Measurements from ENCODE around the gene ARF5.
A peak's percentile ranks its signal among the peaks of the same experiment; 100 is the strongest.

ARF5 gene

GRCh38 chr7:127589896-127590295 is 1.7 kb downstream of the ARF5 start:
- DNase-seq: no peak

DNA sequence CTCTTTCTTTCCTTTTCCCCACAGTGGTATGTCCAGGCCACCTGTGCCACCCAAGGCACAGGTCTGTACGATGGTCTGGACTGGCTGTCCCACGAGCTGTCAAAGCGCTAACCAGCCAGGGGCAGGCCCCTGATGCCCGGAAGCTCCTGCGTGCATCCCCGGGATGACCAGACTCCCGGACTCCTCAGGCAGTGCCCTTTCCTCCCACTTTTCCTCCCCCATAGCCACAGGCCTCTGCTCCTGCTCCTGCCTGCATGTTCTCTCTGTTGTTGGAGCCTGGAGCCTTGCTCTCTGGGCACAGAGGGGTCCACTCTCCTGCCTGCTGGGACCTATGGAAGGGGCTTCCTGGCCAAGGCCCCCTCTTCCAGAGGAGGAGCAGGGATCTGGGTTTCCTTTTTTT is 3.0 kb downstream of the ARF5 start:
- DNase-seq: no peak

DNA sequence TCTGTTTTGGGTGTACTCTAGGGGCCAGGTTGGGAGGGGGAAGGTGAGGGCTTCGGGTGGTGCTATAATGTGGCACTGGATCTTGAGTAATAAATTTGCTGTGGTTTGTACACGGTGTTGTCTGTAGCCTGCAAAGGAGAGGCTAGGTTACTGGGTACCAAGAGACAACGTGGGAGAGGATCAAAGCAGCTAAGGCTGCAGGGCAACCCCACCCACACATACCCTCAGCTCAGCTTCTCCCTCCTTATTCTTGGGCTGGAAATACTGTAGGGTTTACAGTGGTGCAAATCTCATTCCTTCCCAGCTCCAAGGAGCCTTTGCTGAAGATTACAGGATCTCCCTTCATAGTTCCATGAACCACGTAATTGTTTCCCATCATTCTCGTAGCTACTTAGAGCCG is 3.4 kb downstream of the ARF5 start:
- no peak for DNase-seq

- DNase-seq: no peak
Observed at GRCh38 chr7:127592550-127592949, 4.3 kb downstream of the ARF5 start.

- no peak for DNase-seq
Observed at GRCh38 chr7:127594490-127594889, 6.3 kb downstream of the ARF5 start.

DNA sequence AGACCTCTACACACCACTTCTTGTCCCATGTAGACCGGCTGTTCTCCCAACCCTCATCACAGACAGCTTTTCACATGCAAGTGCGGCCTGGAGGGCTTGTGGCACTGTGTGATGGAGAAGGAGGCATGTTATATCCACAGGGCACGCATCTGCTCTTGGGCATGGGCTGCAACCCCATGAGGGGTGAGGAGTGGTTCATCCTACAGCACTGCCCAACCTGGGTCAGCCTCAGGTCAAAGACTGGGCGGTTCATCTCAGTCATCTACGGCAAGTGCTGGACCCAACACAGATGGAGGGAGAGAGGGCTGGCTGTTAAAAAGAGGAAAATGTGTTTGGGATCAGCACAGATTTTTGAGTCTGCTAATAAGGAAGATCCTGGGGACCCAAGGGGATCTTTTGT is 7.5 kb downstream of the ARF5 start:
- DNase-seq: no peak

DNA sequence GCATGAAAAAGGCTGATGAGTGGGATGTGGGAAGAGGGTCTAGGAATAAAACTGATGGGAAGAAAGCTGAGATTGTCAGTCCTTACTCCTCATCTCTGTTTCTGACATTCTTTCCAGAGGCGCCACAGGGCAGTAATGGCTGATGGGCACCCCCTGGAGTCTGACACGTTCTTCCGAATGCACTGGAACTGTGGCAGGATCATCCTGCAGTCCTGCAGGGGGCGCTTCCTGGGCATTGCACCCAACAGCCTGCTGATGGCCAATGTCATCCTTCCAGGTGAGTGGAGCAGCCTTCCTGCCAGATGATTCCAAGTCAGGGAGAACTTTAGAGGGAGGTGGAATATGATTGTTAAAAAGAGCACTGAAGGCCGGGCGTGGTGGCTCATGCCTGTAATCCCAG is 10.1 kb downstream of the ARF5 start:
- DNase-seq: no peak

DNA sequence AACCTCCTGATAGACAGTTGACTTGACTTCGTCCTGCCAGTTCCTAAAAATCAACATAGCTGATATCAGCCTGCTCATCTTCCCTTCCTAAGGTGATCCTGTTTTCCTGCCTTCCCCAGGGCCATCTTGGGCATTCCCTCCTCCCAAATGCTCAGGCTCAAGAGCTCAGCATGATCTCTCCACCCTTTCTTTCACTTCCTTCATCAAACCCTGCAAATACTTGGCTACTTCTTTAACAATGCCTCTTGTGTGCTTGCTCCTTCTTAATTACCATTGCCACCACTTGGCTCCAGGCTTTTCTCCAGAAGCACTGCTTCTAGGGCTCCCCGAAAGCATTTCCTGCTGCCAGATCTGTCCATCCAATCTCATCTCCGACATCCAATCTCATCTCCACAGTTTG is 12.7 kb downstream of the ARF5 start:
- no peak for DNase-seq

DNA sequence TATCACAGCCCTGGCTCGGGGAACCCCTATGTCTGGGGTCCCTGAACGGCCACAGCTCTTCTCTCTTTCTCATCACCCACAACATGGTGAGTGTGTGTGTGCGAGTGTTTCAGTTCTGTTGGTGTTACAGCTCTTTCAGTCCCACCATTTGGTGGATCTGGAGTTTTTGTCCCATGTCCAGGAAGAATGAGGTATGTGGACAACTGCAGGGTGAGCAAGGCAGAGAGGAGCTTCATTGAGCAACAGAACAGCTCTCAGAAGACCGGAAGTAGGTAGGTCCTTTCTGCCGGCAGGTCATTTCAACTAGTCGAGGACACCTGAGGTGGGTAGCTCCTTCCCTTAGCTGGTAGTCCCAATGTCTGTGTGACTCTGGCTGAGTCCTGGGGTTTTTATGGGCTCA is 20.2 kb downstream of the ARF5 start:
- DNase-seq: no peak

DNA sequence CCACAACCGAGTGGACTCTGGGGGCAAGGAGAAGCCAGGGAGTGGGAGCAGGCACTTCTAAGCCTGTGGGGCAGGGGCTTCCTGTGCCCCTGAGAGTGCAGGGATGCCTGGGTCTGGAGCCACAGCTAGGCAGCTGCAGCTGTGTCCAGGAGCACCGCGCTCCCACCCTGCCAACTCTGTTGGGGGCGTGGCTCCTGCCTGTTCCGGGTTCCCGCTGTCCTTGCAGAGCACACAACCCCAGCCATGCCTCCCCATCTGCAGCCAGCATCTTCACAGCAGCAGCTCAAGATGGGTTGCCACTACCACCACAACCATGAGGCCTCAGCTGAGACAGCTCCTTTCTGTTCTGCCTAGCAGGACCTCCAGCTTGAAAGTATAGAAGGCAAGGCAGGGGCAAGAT is 21.1 kb downstream of the ARF5 start:
- no peak for DNase-seq

- DNase-seq: no peak
Observed at GRCh38 chr7:127612263-127612662, 24.1 kb downstream of the ARF5 start.

- DNase-seq: no peak
Observed at GRCh38 chr7:127616724-127617123, 28.5 kb downstream of the ARF5 start.

DNA sequence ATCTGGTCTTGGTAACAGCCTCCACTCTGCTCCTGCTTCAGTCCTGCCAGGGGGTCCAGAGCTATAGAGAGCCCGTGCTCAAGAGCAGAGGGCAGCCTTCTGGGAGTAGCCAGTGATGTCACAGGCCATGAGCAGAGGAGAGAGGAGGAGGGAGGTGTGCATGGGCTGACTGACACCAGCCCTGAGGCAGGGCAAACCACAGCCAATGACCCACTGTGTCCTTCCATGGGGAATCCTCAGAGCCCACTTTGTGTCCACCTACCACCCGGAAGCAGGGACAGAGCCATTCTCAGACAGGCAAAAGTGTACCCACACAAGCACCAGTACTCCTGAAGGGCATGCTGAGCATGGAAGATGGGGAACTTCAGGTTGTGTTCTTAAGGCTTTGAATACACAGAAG is 29.8 kb downstream of the ARF5 start, which contains the start of gene PAX4:
TSS of gene PAX4 (minus strand) at position 101 of the 400 bp plus-strand sequence. CDS start 2,214 bp downstream, outside the sequence.
- no peak for DNase-seq

GRCh38 chr7:127618775-127619174 is 30.6 kb downstream of the ARF5 start:
- DNase-seq: no peak

- DNase-seq: no peak
Observed at GRCh38 chr7:127619681-127620405, 31.6 kb downstream of the ARF5 start.

GRCh38 chr7:127620406-127621233 is 32.4 kb downstream of the ARF5 start:
- DNase-seq: no peak

- DNase-seq: no peak
Observed at GRCh38 chr7:127625331-127625730, 37.1 kb downstream of the ARF5 start.

DNA sequence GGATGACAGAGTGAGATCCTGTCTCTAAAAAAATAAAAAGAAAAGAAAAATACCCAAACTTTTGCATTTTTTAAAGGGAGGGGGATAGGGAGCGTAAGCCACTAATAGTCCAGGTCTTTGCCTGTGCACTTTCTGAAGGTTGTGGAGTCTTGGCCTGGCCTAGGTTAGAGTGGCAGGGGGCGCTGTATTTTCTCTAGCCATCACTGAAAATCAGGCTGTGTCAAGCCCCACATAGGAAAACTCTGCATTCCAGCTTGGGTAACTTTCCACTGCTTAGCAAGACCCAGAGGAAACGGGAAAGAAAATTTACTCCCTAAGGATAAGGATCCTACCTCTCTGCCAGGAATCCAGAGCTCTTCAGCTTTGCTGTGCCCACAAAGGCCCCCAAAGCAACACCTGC is 40.2 kb downstream of the ARF5 start:
- no peak for DNase-seq

DNA sequence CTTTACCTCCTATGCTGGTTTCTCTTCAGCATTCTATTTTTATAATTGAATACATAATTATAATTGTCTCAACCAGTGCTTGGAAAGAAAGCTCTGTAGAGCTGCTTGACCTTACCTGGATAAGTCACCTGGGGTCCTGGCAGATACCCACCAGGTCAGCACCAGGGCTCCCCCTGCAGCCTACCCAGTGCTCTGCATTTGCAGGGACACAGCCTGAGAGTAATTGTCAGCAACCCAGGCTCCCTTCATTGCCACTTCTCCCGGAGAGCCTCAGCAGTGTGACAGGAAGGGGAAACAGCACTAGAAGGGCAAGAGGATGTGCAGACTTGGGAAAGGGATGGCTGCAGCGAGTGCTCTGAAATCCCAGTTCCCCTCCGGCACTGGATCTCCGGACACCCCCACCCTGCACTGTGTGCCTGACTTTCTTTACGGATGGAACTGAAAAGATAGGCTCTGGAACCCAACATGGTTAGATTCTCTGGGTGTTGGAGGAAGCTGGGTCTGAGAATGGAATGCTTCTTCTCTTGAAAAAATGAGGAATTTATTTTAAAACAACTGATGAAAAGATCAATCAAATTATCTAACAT is 41.1 kb downstream of the ARF5 start:
- DNase-seq: peak; percentile 39

- DNase-seq: no peak
Observed at GRCh38 chr7:127632276-127632910, 44.2 kb downstream of the ARF5 start.

DNA sequence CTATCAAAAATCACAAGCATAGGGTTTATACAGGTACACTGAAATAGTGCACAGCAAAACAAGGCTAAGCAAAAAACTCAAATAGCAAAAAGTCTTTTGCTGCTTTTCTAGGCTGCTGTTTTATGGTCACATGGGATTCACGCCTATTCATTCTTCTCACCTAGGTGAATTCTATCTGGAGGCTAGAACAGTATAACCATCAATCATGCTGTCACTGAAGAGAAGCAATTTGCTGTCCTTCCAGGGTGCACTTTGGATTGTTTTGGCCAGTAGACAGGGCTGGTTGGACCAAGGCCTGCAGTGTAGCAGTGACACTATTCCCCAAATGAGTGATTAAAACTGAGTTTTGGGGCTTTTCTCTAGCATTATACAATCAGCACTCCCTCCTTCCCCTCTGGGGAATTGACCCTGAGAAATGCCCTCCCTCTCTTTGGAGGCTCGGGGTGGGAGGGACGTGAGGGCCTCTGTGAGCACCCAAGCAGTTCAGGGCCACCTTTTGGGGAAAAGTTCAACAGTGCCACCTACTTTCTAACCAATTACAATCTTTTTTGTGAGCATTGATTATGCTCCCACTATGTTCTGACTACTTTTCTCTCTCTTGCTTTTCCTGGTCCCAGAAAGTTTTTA is 47.6 kb downstream of the ARF5 start:
- DNase-seq: no peak

- DNase-seq: no peak
Observed at GRCh38 chr7:127638197-127638596, 50.0 kb downstream of the ARF5 start.

Measured in stimulated activated CD4-positive, alpha-beta T cell treated with anti-CD3 and anti-CD28 coated beads, Interleukin-4, amount 100 ng/mL, for 1 hour (primary cell).